Keratinocyte (primary cell): ENCODE data around the gene CYP4X1. TPM values are rescaled to one million over a fixed set of nuclear protein-coding genes. Genes with fewer than 3 reads are reported as not detected.
A peak's percentile ranks its signal among the peaks of the same experiment; 100 is the strongest.

Source experiments
- DNase-seq: peaks from one replicate; pipeline ENCODE4 v3.0.0-alpha.2; 2011; ENCODE audit warnings: low read depth, missing footprints, low spot score
- FAIRE-seq: peaks from 2 replicates; lab custom pipeline; 2011; peaks lifted over from hg19 to GRCh38; lab: Jason Lieb, UNC
- H2AFZ ChIP-seq: 2 replicates; pipeline ENCODE4 v1.6.0; 2012; ENCODE audit warnings: low read length, control low read depth, inconsistent platforms; ENCODE audit not compliant: control insufficient read depth
- H3K27ac ChIP-seq: 2 replicates; pipeline ENCODE4 v1.5.1; 2011; ENCODE audit warnings: low read length; ENCODE audit not compliant: control insufficient read depth, insufficient read depth
- H3K27me3 ChIP-seq: 3 replicates; pipeline ENCODE4 v1.6.0; 2011; ENCODE audit warnings: low read length; ENCODE audit not compliant: control insufficient read depth, insufficient read depth; ENCODE audit errors: extremely low read depth
- H3K36me3 ChIP-seq, 2 experiments: 2 replicates in 1 of 2; 3 replicates in 1 of 2; pipeline ENCODE4 v1.5.1; 2011; ENCODE audit warnings: low read length in 2 of 2, mild to moderate bottlenecking in 1 of 2; ENCODE audit not compliant: control insufficient read depth in 2 of 2, insufficient read depth in 2 of 2; ENCODE audit errors: extremely low read depth in 1 of 2
- H3K4me1 ChIP-seq: 3 replicates; pipeline ENCODE4 v1.5.1; 2011; ENCODE audit warnings: low read length; ENCODE audit not compliant: control insufficient read depth, insufficient read depth; ENCODE audit errors: extremely low read depth
- H3K4me2 ChIP-seq: 3 replicates; pipeline ENCODE4 v1.6.0; 2011; ENCODE audit warnings: low read depth, low read length; ENCODE audit not compliant: control insufficient read depth, insufficient read depth; ENCODE audit errors: extremely low read depth
- H3K4me3 ChIP-seq, 3 experiments: fragments of 200-600 bp in 1 of 3; sonication (generic) in 1 of 3; 2 replicates in 2 of 3; 3 replicates in 1 of 3; pipeline ENCODE4 v1.5.1; 2011 to 2016; ENCODE audit warnings: low read length in 3 of 3, mild to moderate bottlenecking in 3 of 3, control low read depth in 2 of 3, inconsistent platforms in 1 of 3, low read depth in 1 of 3, mixed read lengths in 1 of 3, mixed run types in 1 of 3, moderate library complexity in 1 of 3; ENCODE audit not compliant: control insufficient read depth in 2 of 3, insufficient read depth in 2 of 3; ENCODE audit errors: extremely low read depth in 1 of 3
- H3K79me2 ChIP-seq: 2 replicates; pipeline ENCODE4 v1.6.0; 2012; ENCODE audit warnings: low read length; ENCODE audit not compliant: control insufficient read depth, insufficient read depth
- H3K9ac ChIP-seq: 3 replicates; pipeline ENCODE4 v1.6.0; 2011; ENCODE audit warnings: low read length; ENCODE audit not compliant: control insufficient read depth, insufficient read depth; ENCODE audit errors: extremely low read depth
- H3K9me1 ChIP-seq: 3 replicates; pipeline ENCODE4 v1.6.0; 2011; ENCODE audit warnings: low read length; ENCODE audit not compliant: control insufficient read depth, insufficient read depth; ENCODE audit errors: extremely low read depth
- H3K9me3 ChIP-seq: 2 replicates; pipeline ENCODE4 v1.5.1; 2012; ENCODE audit warnings: low read depth, low read length; ENCODE audit not compliant: control insufficient read depth
- H4K20me1 ChIP-seq: 3 replicates; pipeline ENCODE4 v1.6.0; 2011; ENCODE audit warnings: low read length; ENCODE audit not compliant: control insufficient read depth, insufficient read depth; ENCODE audit errors: extremely low read depth
- EZH2 ChIP-seq: IDR thresholded peaks from one replicate; pipeline ENCODE4 v1.6.1; 2012; ENCODE audit warnings: inconsistent platforms, mild to moderate bottlenecking, low read length, moderate library complexity
- dilution Hi-C: fragments of 300-500 bp; cut with MboI; formaldehyde crosslinking; loops from one replicate; pipeline ENCODE4 v1.7.0; 2020; ENCODE audit warnings: low sequenced_read_pairs; ENCODE audit not compliant: extremely low pct_ligation_motif_present
- polyA plus RNA-seq, 5 experiments: library from polyadenylated mRNA; depleted of rRNA in 3 of 5; stranded (reverse) in 3 of 5; stranded (forward) in 1 of 5; unstranded in 1 of 5; fragments of >200 nt; gene quantifications; 1 replicate in 1 of 5; 2 replicates in 3 of 5; 3 replicates in 1 of 5; pipeline versions ENCODE4 v1.2.1 to v1.2.3, GENCODE V29; 2011 to 2012; ENCODE audit warnings: missing spikeins in 2 of 5, low read depth in 1 of 5, low replicate concordance in 1 of 5
- TF ChIP-seq, protein P1 (sequence below), 3 experiments: IDR thresholded peaks in 1 of 3; conservative IDR thresholded peaks in 1 of 3; optimal IDR thresholded peaks in 1 of 3; 2 replicates in 2 of 3; 3 replicates in 1 of 3; pipeline versions ENCODE3 to v1.5.1; 2011; ENCODE audit warnings: low read length in 3 of 3, mild to moderate bottlenecking in 3 of 3, moderate library complexity in 2 of 3, control low read depth in 1 of 3, inconsistent platforms in 1 of 3; ENCODE audit not compliant: insufficient read depth in 2 of 3; ENCODE audit errors: extremely low read depth in 1 of 3

The CYP4X1 gene
- polyA plus RNA-seq, 1 donor (not counting 4 experiments of a cell fraction or from before 2014, with no cell fraction given): 1.00 TPM

DNA sequence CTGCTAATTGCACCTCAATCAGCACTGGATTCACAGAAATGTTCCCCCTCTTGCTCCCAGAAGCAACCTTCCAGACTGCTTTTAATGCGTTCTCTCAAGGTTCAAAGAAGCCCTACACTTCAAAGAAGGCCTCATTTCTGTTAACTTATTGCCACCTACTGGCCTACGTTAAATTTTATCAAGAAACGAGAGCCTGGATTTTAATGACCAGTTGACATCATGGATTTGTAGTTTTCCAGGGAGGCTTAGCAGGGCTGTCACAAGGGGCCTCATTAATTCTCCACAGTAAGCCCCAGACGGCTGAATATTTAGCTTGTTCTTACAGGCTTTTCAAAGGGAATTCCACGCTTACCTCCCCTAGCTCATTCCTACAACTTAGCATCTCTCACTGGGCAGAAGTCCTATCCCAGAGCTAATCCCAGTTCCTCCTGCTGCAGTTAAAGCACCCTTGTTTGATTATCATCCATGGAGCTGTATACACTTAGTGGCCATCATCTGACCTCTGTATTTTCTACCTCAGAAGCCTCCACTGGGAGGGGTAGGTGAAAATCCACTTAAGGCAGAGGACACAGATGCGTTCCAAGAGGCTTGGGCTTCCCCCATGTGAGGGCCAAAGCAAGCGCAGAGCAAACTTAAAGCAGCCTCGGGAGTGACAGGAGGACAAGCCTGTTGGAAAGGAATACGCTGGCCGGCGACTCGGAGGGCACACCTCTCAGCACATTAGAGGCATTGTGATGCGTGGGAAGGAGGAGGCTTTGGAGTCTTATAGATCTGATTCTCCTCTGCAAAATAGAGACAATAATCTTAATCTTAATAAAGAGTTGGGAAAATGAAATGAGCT is 32.2 kb upstream of the CYP4X1 start:
- Histone ChIP-seq H3K79me2 (no peaks in the 10 kb centered on the region), H3K9ac (no peak overlapping the region), H3K4me3 (no peak overlapping the region), H3K36me3 (no peaks in the 10 kb centered on the region), H4K20me1 (no peaks in the 10 kb centered on the region), H3K27ac (no peak overlapping the region), H2AFZ (no peak overlapping the region), H3K9me3 (no peaks in the 10 kb centered on the region), H3K4me2 (no peak overlapping the region), H3K9me1 (no peaks in the 10 kb centered on the region), H3K4me1 (no peaks in the 10 kb centered on the region), H3K27me3 (no peaks in the 10 kb centered on the region)
- TF ChIP-seq, protein P1, sequence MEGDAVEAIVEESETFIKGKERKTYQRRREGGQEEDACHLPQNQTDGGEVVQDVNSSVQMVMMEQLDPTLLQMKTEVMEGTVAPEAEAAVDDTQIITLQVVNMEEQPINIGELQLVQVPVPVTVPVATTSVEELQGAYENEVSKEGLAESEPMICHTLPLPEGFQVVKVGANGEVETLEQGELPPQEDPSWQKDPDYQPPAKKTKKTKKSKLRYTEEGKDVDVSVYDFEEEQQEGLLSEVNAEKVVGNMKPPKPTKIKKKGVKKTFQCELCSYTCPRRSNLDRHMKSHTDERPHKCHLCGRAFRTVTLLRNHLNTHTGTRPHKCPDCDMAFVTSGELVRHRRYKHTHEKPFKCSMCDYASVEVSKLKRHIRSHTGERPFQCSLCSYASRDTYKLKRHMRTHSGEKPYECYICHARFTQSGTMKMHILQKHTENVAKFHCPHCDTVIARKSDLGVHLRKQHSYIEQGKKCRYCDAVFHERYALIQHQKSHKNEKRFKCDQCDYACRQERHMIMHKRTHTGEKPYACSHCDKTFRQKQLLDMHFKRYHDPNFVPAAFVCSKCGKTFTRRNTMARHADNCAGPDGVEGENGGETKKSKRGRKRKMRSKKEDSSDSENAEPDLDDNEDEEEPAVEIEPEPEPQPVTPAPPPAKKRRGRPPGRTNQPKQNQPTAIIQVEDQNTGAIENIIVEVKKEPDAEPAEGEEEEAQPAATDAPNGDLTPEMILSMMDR (optimal IDR thresholded peaks at IDR 0.05 in 1 of 3, IDR thresholded peaks at IDR 0.05 in 1 of 3, conservative IDR thresholded peaks at IDR 0.05 in 1 of 3; ENCODE audit: extremely low read depth in 1 of 3, insufficient read depth in 2 of 3, low read length in 3 of 3): peak in 2 of 3 experiments; percentile 14 to 16
- TF ChIP-seq EZH2: no peak
- dilution Hi-C loops: no loop called here
- FAIRE-seq (peak; percentile 36), DNase-seq (no peak)

DNA sequence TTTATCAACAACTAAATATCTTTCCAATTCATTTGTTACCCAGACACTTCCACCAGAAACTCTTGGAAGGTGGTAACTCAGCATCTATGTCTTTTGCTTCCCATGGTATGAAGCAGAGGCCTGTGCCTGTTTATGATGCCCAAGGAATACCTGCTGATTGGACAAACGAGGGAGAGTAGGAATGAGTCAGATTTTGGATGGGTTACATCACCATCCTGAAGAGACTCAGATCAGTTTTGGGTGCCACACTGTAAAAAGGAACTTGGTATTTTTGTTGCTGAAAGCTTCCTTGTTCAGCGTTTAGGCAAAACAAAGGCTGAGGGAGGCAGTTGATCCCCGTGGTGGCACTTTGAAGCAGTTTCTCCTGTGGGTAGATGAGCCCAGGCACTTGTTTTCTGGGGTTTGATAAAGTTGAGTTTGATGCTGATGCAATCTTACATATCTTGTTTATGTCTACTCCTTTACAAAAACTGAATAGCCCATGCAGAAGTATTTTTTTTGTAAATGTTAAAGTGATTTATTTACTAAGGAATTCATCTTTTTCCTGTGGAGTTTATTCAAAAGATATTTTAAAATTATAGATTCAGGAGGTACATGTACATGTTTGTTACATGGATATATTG is 26.7 kb upstream of the CYP4X1 start:
- Histone ChIP-seq H3K27ac (no peak overlapping the region), H3K79me2 (no peaks in the 10 kb centered on the region), H3K9me3 (no peaks in the 10 kb centered on the region), H3K36me3 (no peaks in the 10 kb centered on the region), H3K4me2 (no peak overlapping the region), H3K27me3 (no peaks in the 10 kb centered on the region), H3K4me3 (no peak overlapping the region), H4K20me1 (no peaks in the 10 kb centered on the region), H3K9ac (no peak overlapping the region), H3K9me1 (no peaks in the 10 kb centered on the region), H3K4me1 (no peaks in the 10 kb centered on the region), H2AFZ (no peak overlapping the region)
- dilution Hi-C loops: no loop called here
- TF ChIP-seq, protein P1 (optimal IDR thresholded peaks at IDR 0.05 in 1 of 3, IDR thresholded peaks at IDR 0.05 in 1 of 3, conservative IDR thresholded peaks at IDR 0.05 in 1 of 3; ENCODE audit: extremely low read depth in 1 of 3, insufficient read depth in 2 of 3, low read length in 3 of 3): no peak
- TF ChIP-seq EZH2: no peak
- DNase-seq (no peak), FAIRE-seq (peak; percentile 41)
